Globus pallidus (tissue), 1 donor: ENCODE measurements around the gene TMEM41B.
A peak's percentile ranks its signal among the peaks of the same experiment; 100 is the strongest.
"Not testable (repeated sequence)": the region's sequence is repeated elsewhere in the genome, so short reads cannot be mapped to it uniquely, and the experiment has no call there.

Experiments
- DNase-seq: peaks from one replicate; pipeline ENCODE4 v3.0.0-alpha.2; 2015; ENCODE audit warnings: low spot score

TMEM41B gene

GRCh38 chr11:9259981-9260837, 54.2 kb downstream of the TMEM41B start:
- DNase-seq, result no peak

GRCh38 chr11:9258279-9258678, 56.1 kb downstream of the TMEM41B start:
- DNase-seq, result not testable (repeated sequence)

- DNase-seq, result no peak
Observed at GRCh38 chr11:9254416-9254815, 60.0 kb downstream of the TMEM41B start.

GRCh38 chr11:9253086-9253485, 61.3 kb downstream of the TMEM41B start:
- no peak for DNase-seq

- DNase-seq, result no peak
Observed at GRCh38 chr11:9251311-9251710, 63.1 kb downstream of the TMEM41B start.

- no peak for DNase-seq
Observed at GRCh38 chr11:9250139-9250582, 64.2 kb downstream of the TMEM41B start.

GRCh38 chr11:9249252-9249651, 65.1 kb downstream of the TMEM41B start:
- DNase-seq, result no peak

- no peak for DNase-seq
Observed at GRCh38 chr11:9247863-9248262, 66.5 kb downstream of the TMEM41B start.

- DNase-seq, result not testable (repeated sequence)
Observed at GRCh38 chr11:9236242-9236641, 78.2 kb downstream of the TMEM41B start.

- no peak for DNase-seq
Observed at GRCh38 chr11:9232482-9232881, 81.9 kb downstream of the TMEM41B start.

- peak; percentile 96 for DNase-seq
Observed at GRCh38 chr11:9231848-9232177, 82.6 kb downstream of the TMEM41B start.
